Colonic mucosa (tissue), 2 donors: ENCODE data around the gene GOLGA6L25. TPM values are rescaled to one million over a fixed set of nuclear protein-coding genes. Genes with fewer than 3 reads are reported as not detected.

Experiments
- total RNA-seq, 2 donors: library from RNA; stranded (reverse); fragmentation: NEBNext Ultra II Directional in 1 of 2; extraction: Animal tissue kit (Norgen Biotek cat#: 25700) in 1 of 2; gene quantifications; one replicate each; pipeline ENCODE4 v1.2.1, GENCODE V29; 2021
- donor health status: DM: no; HTN: no; CAD: no.
- donor health status: DM: no; HTN: no; CAD: no.

The GOLGA6L25 gene
- total RNA-seq, 2 donors from 2014 or later: not detected

Other genes starting within 250 kb of the GOLGA6L25 start
- 10 to 100 TPM; 50.8 to 71.2 TPM for gene HERC2, start 231.4 kb upstream of the GOLGA6L25 start, total RNA-seq
- not detected for gene GOLGA6L24, start 195.5 kb upstream of the GOLGA6L25 start, total RNA-seq
- gene GOLGA8F, start 174.9 kb upstream of the GOLGA6L25 start, total RNA-seq: not detected
- gene GOLGA8G, start 20.6 kb upstream of the GOLGA6L25 start, total RNA-seq: not detected
- under 1 TPM in 1 of 2 donors, not detected in 1; 0.44 TPM for gene GOLGA8M, start 158.9 kb downstream of the GOLGA6L25 start, total RNA-seq